ENCODE results near the gene SASH1. TPM values are rescaled to one million over a fixed set of nuclear protein-coding genes. Genes with fewer than 3 reads are reported as not detected.

Gene SASH1
- total RNA-seq, 5 donors from 2014 or later (not counting 1 experiment from before 2014, with no cell fraction given) = 0.26 to 5.5 (median 0.95) TPM

- Mint-ChIP-seq H3K27ac (no peak overlapping the region), H3K36me3 (no peaks in the 10 kb centered on the region), H3K4me1 (peaks cover 0 to 2% (median 0%) of the 10 kb centered on the region in 3 donors), H3K27me3 (peaks cover 4% of the 10 kb centered on the region in 2 donors), H3K9me3 (no peaks in the 10 kb centered on the region), H3K4me3 (no peak overlapping the region)
- WGBS (ENCODE audit: insufficient coverage) = no CpG with 5 or more reads among the region's 1 CpG
- no peak overlapping the region for H3K27ac ChIP-seq (ENCODE audit: low read length)
- no peaks in the 10 kb centered on the region for H3K36me3 ChIP-seq (ENCODE audit: control insufficient read depth in 2 of 2, extremely low read depth in 1 of 2, insufficient read depth in 1 of 2, low read length in 1 of 2)
- no peaks in the 10 kb centered on the region for H3K9me3 ChIP-seq
- H3K4me3 ChIP-seq (ENCODE audit: control insufficient read depth in 1 of 2, extremely low read depth in 1 of 2, low read length in 1 of 2) = no peak overlapping the region
- DNase-seq (no peak), ATAC-seq (replicated peaks in 1 of 4) (no peak)
- H3K4me1 ChIP-seq (ENCODE audit: control insufficient read depth in 1 of 2, extremely low read depth in 1 of 2, insufficient read depth in 2 of 2, low read length in 2 of 2) = peaks cover 0 to 3% of the 10 kb centered on the region in 2 experiments
- peaks cover 0 to 12% of the 10 kb centered on the region in 2 experiments for H3K27me3 ChIP-seq (replicated peaks in 1 of 2; ENCODE audit: control insufficient read depth in 2 of 2, extremely low read depth in 1 of 2, insufficient read depth in 2 of 2, low read length in 1 of 2)
- ChIA-PET CTCF (no interaction called here), POLR2A (no interaction called here)
Measured at GRCh38 chr6:148521586-148521985, 178.9 kb downstream of the SASH1 start.

GRCh38 chr6:148523048-148523447 is 180.4 kb downstream of the SASH1 start:
- H3K36me3 Mint-ChIP-seq = no peaks in the 10 kb centered on the region
- H3K27ac Mint-ChIP-seq = no peak overlapping the region
- Histone ChIP-seq H3K4me3 (ENCODE audit: control insufficient read depth in 1 of 2, extremely low read depth in 1 of 2, low read length in 1 of 2) (no peak overlapping the region), H3K27ac (ENCODE audit: low read length) (no peak overlapping the region), H3K9me3 (no peaks in the 10 kb centered on the region), H3K4me1 (ENCODE audit: control insufficient read depth in 1 of 2, extremely low read depth in 1 of 2, insufficient read depth in 2 of 2, low read length in 2 of 2) (peaks cover 0 to 3% of the 10 kb centered on the region in 2 experiments), H3K36me3 (ENCODE audit: control insufficient read depth in 2 of 2, extremely low read depth in 1 of 2, insufficient read depth in 1 of 2, low read length in 1 of 2) (no peaks in the 10 kb centered on the region), H3K27me3 (replicated peaks in 1 of 2; ENCODE audit: control insufficient read depth in 2 of 2, extremely low read depth in 1 of 2, insufficient read depth in 2 of 2, low read length in 1 of 2) (peaks cover 0 to 12% of the 10 kb centered on the region in 2 experiments)
- peaks cover 0 to 2% (median 0%) of the 10 kb centered on the region in 3 donors for H3K4me1 Mint-ChIP-seq
- DNase-seq (no peak), ATAC-seq (replicated peaks in 1 of 4) (no peak)
- CTCF ChIA-PET = no interaction called here
- WGBS (ENCODE audit: insufficient coverage) = 60% methylated on average over 2 of the region's 2 CpGs
- H3K27me3 Mint-ChIP-seq = peaks cover 4 to 7% of the 10 kb centered on the region in 2 donors
- POLR2A ChIA-PET = no interaction called here
- no peaks in the 10 kb centered on the region for H3K9me3 Mint-ChIP-seq
- H3K4me3 Mint-ChIP-seq = no peak overlapping the region

DNA sequence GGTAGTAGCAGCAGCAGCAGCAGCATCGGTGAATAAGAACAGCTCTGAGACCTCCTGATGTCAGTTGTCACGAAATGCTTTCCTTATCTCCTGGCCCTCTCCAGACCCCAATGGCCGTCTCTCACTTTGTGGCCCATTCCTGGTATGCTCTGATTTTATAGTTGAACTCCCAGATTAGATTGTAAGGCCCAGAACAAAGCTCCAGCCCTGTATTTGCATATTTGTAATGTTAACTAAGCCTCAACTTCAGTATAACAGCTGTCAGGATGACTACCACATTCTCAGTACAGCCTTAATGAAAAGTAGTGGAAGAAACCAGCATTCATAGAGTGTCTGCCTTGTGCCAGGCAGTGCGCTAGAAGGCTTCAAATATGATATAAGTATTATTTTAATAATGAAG is 180.9 kb downstream of the SASH1 start:
- no peak overlapping the region for H3K4me3 ChIP-seq (ENCODE audit: control insufficient read depth in 1 of 2, extremely low read depth in 1 of 2, low read length in 1 of 2)
- H3K27me3 ChIP-seq (replicated peaks in 1 of 2; ENCODE audit: control insufficient read depth in 2 of 2, extremely low read depth in 1 of 2, insufficient read depth in 2 of 2, low read length in 1 of 2) = peaks cover 0 to 15% of the 10 kb centered on the region in 2 experiments
- WGBS (ENCODE audit: insufficient coverage) = 66% methylated on average over 2 of the region's 4 CpGs
- peaks cover 4 to 5% of the 10 kb centered on the region in 2 donors for H3K27me3 Mint-ChIP-seq
- ChIA-PET CTCF (no interaction called here), POLR2A (no interaction called here)
- no peak overlapping the region for H3K4me3 Mint-ChIP-seq
- H3K36me3 Mint-ChIP-seq = no peaks in the 10 kb centered on the region
- ATAC-seq (replicated peaks in 1 of 4) (no peak), DNase-seq (no peak)
- H3K4me1 ChIP-seq (ENCODE audit: control insufficient read depth in 1 of 2, extremely low read depth in 1 of 2, insufficient read depth in 2 of 2, low read length in 2 of 2) = peaks cover 0 to 3% of the 10 kb centered on the region in 2 experiments
- no peak overlapping the region for H3K27ac Mint-ChIP-seq
- no peaks in the 10 kb centered on the region for H3K9me3 Mint-ChIP-seq
- H3K4me1 Mint-ChIP-seq = peaks cover 0 to 2% (median 0%) of the 10 kb centered on the region in 3 donors
- no peak overlapping the region for H3K27ac ChIP-seq (ENCODE audit: low read length)
- H3K9me3 ChIP-seq = no peaks in the 10 kb centered on the region
- H3K36me3 ChIP-seq (ENCODE audit: control insufficient read depth in 2 of 2, extremely low read depth in 1 of 2, insufficient read depth in 1 of 2, low read length in 1 of 2) = no peaks in the 10 kb centered on the region

DNA sequence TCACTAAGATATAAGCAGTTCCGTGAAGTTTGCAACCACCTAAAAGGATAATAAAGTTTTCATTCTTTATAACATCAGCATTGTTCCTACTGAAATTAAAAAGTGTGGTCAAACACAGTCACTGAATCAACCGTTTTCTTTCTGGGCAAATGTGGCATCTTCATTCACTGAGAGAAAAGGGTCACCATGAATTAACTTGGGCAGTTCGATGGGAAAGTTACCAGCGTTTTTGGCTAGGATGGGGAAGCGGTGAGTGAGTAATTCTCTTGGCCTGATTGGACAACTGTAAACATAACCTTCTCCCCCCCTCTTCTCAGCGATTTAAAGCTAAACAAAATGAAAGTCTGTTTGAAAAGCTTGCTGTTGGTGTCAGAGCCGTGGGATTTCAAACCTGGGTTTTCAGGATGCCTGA is 181.8 kb downstream of the SASH1 start:
- peaks cover 0 to 13% of the 10 kb centered on the region in 2 experiments for H3K27me3 ChIP-seq (replicated peaks in 1 of 2; ENCODE audit: control insufficient read depth in 2 of 2, extremely low read depth in 1 of 2, insufficient read depth in 2 of 2, low read length in 1 of 2)
- no peaks in the 10 kb centered on the region for H3K9me3 ChIP-seq
- Mint-ChIP-seq H3K27ac (no peak overlapping the region), H3K36me3 (no peaks in the 10 kb centered on the region), H3K27me3 (peaks cover 4 to 5% of the 10 kb centered on the region in 2 donors), H3K9me3 (no peaks in the 10 kb centered on the region), H3K4me1 (peaks cover 0 to 2% (median 0%) of the 10 kb centered on the region in 3 donors), H3K4me3 (no peak overlapping the region)
- CTCF ChIA-PET = no interaction called here
- whole genome bisulfite sequencing (ENCODE audit: insufficient coverage) = 50% methylated on average over 1 of the region's 7 CpGs
- no peak overlapping the region for H3K4me3 ChIP-seq (ENCODE audit: control insufficient read depth in 1 of 2, extremely low read depth in 1 of 2, low read length in 1 of 2)
- H3K4me1 ChIP-seq (ENCODE audit: control insufficient read depth in 1 of 2, extremely low read depth in 1 of 2, insufficient read depth in 2 of 2, low read length in 2 of 2) = peaks cover 0 to 3% of the 10 kb centered on the region in 2 experiments
- DNase-seq (no peak), ATAC-seq (replicated peaks in 1 of 4) (no peak)
- H3K27ac ChIP-seq (ENCODE audit: low read length) = no peak overlapping the region
- H3K36me3 ChIP-seq (ENCODE audit: control insufficient read depth in 2 of 2, extremely low read depth in 1 of 2, insufficient read depth in 1 of 2, low read length in 1 of 2) = no peaks in the 10 kb centered on the region
- POLR2A ChIA-PET = no interaction called here

GRCh38 chr6:148524976-148525375 is 182.3 kb downstream of the SASH1 start:
- Mint-ChIP-seq H3K27ac (no peak overlapping the region), H3K9me3 (no peaks in the 10 kb centered on the region), H3K27me3 (peaks cover 4 to 5% of the 10 kb centered on the region in 2 donors), H3K36me3 (no peaks in the 10 kb centered on the region), H3K4me3 (no peak overlapping the region), H3K4me1 (peaks cover 0 to 2% (median 0%) of the 10 kb centered on the region in 3 donors)
- Histone ChIP-seq H3K4me3 (ENCODE audit: control insufficient read depth in 1 of 2, extremely low read depth in 1 of 2, low read length in 1 of 2) (no peak overlapping the region), H3K27me3 (replicated peaks in 1 of 2; ENCODE audit: control insufficient read depth in 2 of 2, extremely low read depth in 1 of 2, insufficient read depth in 2 of 2, low read length in 1 of 2) (peaks cover 0 to 8% of the 10 kb centered on the region in 2 experiments), H3K27ac (ENCODE audit: low read length) (no peak overlapping the region), H3K4me1 (ENCODE audit: control insufficient read depth in 1 of 2, extremely low read depth in 1 of 2, insufficient read depth in 2 of 2, low read length in 2 of 2) (peaks cover 0 to 3% of the 10 kb centered on the region in 2 experiments), H3K36me3 (ENCODE audit: control insufficient read depth in 2 of 2, extremely low read depth in 1 of 2, insufficient read depth in 1 of 2, low read length in 1 of 2) (no peaks in the 10 kb centered on the region), H3K9me3 (no peaks in the 10 kb centered on the region)
- WGBS (ENCODE audit: insufficient coverage) = 46% methylated on average over 4 of the region's 8 CpGs
- no peak for ATAC-seq (replicated peaks in 1 of 4)
- ChIA-PET POLR2A (no interaction called here), CTCF (no interaction called here)
- DNase-seq = no peak

- POLR2A ChIA-PET = no interaction called here
- peaks cover 0 to 2% (median under 1%) of the 10 kb centered on the region in 3 donors for H3K4me1 Mint-ChIP-seq
- H3K4me1 ChIP-seq (ENCODE audit: control insufficient read depth in 1 of 2, extremely low read depth in 1 of 2, insufficient read depth in 2 of 2, low read length in 2 of 2) = peaks cover 0 to 3% of the 10 kb centered on the region in 2 experiments
- no peaks in the 10 kb centered on the region for H3K36me3 ChIP-seq (ENCODE audit: control insufficient read depth in 2 of 2, extremely low read depth in 1 of 2, insufficient read depth in 1 of 2, low read length in 1 of 2)
- no peaks in the 10 kb centered on the region for H3K9me3 Mint-ChIP-seq
- H3K27ac Mint-ChIP-seq = no peak overlapping the region
- DNase-seq (no peak), ATAC-seq (replicated peaks in 1 of 4) (no peak)
- H3K36me3 Mint-ChIP-seq = no peaks in the 10 kb centered on the region
- H3K4me3 Mint-ChIP-seq = no peak overlapping the region
- H3K27me3 Mint-ChIP-seq = peaks cover 4 to 5% of the 10 kb centered on the region in 2 donors
- H3K27ac ChIP-seq (ENCODE audit: low read length) = no peak overlapping the region
- 78% methylated on average over 3 of the region's 4 CpGs for WGBS (ENCODE audit: insufficient coverage)
- no peak overlapping the region for H3K4me3 ChIP-seq (ENCODE audit: control insufficient read depth in 1 of 2, extremely low read depth in 1 of 2, low read length in 1 of 2)
- no peaks in the 10 kb centered on the region for H3K9me3 ChIP-seq
- CTCF ChIA-PET = no interaction called here
- H3K27me3 ChIP-seq (replicated peaks in 1 of 2; ENCODE audit: control insufficient read depth in 2 of 2, extremely low read depth in 1 of 2, insufficient read depth in 2 of 2, low read length in 1 of 2) = peaks cover 0 to 5% of the 10 kb centered on the region in 2 experiments
Measured at GRCh38 chr6:148525453-148525852, 182.8 kb downstream of the SASH1 start.

DNA sequence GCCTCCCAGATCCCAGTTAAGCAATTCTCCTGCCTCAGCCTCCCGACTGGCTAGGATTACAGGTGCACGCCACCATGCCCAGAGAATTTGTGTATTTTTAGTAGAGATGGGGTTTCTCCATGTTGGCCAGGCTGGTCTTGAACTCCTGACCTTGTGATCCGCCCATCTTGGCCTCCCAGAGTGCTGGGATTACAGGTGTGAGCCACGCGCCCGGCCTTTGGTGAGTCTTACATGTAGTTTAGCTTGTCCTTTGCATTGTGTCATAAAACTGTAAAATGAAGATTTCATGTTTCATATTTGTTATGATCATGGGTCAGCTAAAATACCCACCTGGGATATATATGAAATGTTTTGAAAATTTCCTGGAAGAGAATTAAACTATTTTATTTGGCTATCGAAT is 183.5 kb downstream of the SASH1 start:
- peaks cover 0 to 3% of the 10 kb centered on the region in 2 experiments for H3K4me1 ChIP-seq (ENCODE audit: control insufficient read depth in 1 of 2, extremely low read depth in 1 of 2, insufficient read depth in 2 of 2, low read length in 2 of 2)
- 90% methylated on average over 4 of the region's 7 CpGs for WGBS (ENCODE audit: insufficient coverage)
- POLR2A ChIA-PET = no interaction called here
- peaks cover 6 to 7% of the 10 kb centered on the region in 2 donors for H3K27me3 Mint-ChIP-seq
- CTCF ChIA-PET = interaction anchor here in 1 of 2 donors (0.7 kb wide), 1 partner anchor 205 kb away, joined by 6 read pairs; no protein-coding TSS in a partner anchor
- H3K27ac ChIP-seq (ENCODE audit: low read length) = no peak overlapping the region
- no peaks in the 10 kb centered on the region for H3K9me3 Mint-ChIP-seq
- H3K36me3 Mint-ChIP-seq = no peaks in the 10 kb centered on the region
- no peak overlapping the region for H3K4me3 ChIP-seq (ENCODE audit: control insufficient read depth in 1 of 2, extremely low read depth in 1 of 2, low read length in 1 of 2)
- H3K4me3 Mint-ChIP-seq = no peak overlapping the region
- no peak overlapping the region for H3K27ac Mint-ChIP-seq
- peaks cover 0 to 3% (median 2%) of the 10 kb centered on the region in 3 donors for H3K4me1 Mint-ChIP-seq
- no peaks in the 10 kb centered on the region for H3K36me3 ChIP-seq (ENCODE audit: control insufficient read depth in 2 of 2, extremely low read depth in 1 of 2, insufficient read depth in 1 of 2, low read length in 1 of 2)
- no peaks in the 10 kb centered on the region for H3K9me3 ChIP-seq
- ATAC-seq (replicated peaks in 1 of 4) (no peak), DNase-seq (no peak)
- peaks cover 0 to 5% of the 10 kb centered on the region in 2 experiments for H3K27me3 ChIP-seq (replicated peaks in 1 of 2; ENCODE audit: control insufficient read depth in 2 of 2, extremely low read depth in 1 of 2, insufficient read depth in 2 of 2, low read length in 1 of 2)

Measured in T-cell (primary cell).